Transverse colon (tissue), 4 donors: ENCODE data around the gene ADCY1. TPM values are rescaled to one million over a fixed set of nuclear protein-coding genes. Genes with fewer than 3 reads are reported as not detected.

Source experiments
- DNase-seq: peaks from one replicate; pipeline ENCODE4 v3.0.0-alpha.2; 2019
- H3K27ac ChIP-seq, 4 donors: fragments of 200-600 bp; sonication (generic); 2 replicates each; pipeline ENCODE4 v1.5.1; 2016 to 2018; ENCODE audit warnings: inconsistent platforms in 4 of 4
- H3K27me3 ChIP-seq: fragments of 200-600 bp; sonication (generic); 2 replicates; pipeline ENCODE4 v1.5.1; 2017; ENCODE audit warnings: inconsistent platforms
- H3K36me3 ChIP-seq, 4 donors: fragments of 200-600 bp; sonication (generic); 2 replicates each; pipeline ENCODE4 v1.5.1; 2017 to 2019; ENCODE audit warnings: inconsistent platforms in 4 of 4
- H3K4me1 ChIP-seq, 4 donors: fragments of 200-600 bp; sonication (generic); 2 replicates each; pipeline ENCODE4 v1.5.1; 2017 to 2020; ENCODE audit warnings: inconsistent platforms in 4 of 4
- H3K4me3 ChIP-seq, 4 donors: fragments of 200-600 bp; sonication (generic); 1 replicate in 1 of 4; 2 replicates in 3 of 4; pipeline versions ENCODE4 v1.5.1 to v1.6.1; 2017 to 2019; ENCODE audit warnings: inconsistent platforms in 4 of 4
- H3K9me3 ChIP-seq, 2 donors: fragments of 200-600 bp; sonication (generic); 2 replicates each; pipeline ENCODE4 v1.5.1; 2017 to 2019; ENCODE audit warnings: inconsistent platforms in 2 of 2
- EP300 ChIP-seq: sonication (generic); formaldehyde crosslinking; IDR thresholded peaks from one replicate; pipeline ENCODE4 v1.6.1; 2017; ENCODE audit warnings: antibody characterized with exemption, low read depth
- POLR2A ChIP-seq: fragments of 450-650 bp; IDR thresholded peaks from one replicate; pipeline ENCODE4 v1.6.1; 2016; ENCODE audit warnings: antibody characterized with exemption, mild to moderate bottlenecking, moderate library complexity
- POLR2AphosphoS5 ChIP-seq, 3 donors: sonication (generic); formaldehyde crosslinking; IDR thresholded peaks; one replicate each; pipeline ENCODE4 v1.6.1; 2016; ENCODE audit warnings: antibody characterized with exemption in 3 of 3
- WGBS, 2 donors: methylation state at CpG; one replicate each; pipeline ENCODE4 v1.1.5; 2018; ENCODE audit warnings: low coverage in 1 of 2; 5-methylcytosine and 5-hydroxymethylcytosine counted together
- in situ Hi-C, 4 donors: fragments of 200-750 bp; cut with MboI; loops; one replicate each; pipeline versions ENCODE4 v1.15.0 to v1.15.1; 2017; ENCODE audit warnings: low sequenced_read_pairs in 3 of 4, low pct_ligation_motif_present in 1 of 4, low pct_unique_long_range_greater_than_20kb in 1 of 4
- intact Hi-C: fragments of 100-400 bp; cut with DNase I; formaldehyde crosslinking; loops from one replicate; pipeline ENCODE4 v1.15.1; 2023; ENCODE audit warnings: low total_unique reads
- total RNA-seq, 4 donors: library from RNA; depleted of rRNA; stranded (reverse); fragments of >200 nt; gene quantifications; one replicate each; pipeline ENCODE4 v1.1.0, GENCODE V29; 2016
- TF ChIP-seq, protein P1 (sequence below), 5 experiments: fragments of 200-600 bp in 3 of 5; fragments of 450-650 bp in 2 of 5; sonication (generic) in 3 of 5; IDR thresholded peaks; 1 replicate in 2 of 5; 2 replicates in 3 of 5; pipeline ENCODE4 v1.5.1; 2016 to 2017; ENCODE audit warnings: antibody characterized with exemption in 5 of 5, inconsistent platforms in 3 of 5, mild to moderate bottlenecking in 2 of 5, moderate library complexity in 1 of 5

ADCY1 gene
- total RNA-seq, 4 donors from 2014 or later = 0.16 to 0.41 TPM; not detected in 2

- in situ Hi-C loops = no loop called here
- Histone ChIP-seq H3K4me1 (peaks cover 0 to 11% (median 10%) of the 10 kb centered on the region in 4 donors), H3K27me3 (peaks cover 35% of the 10 kb centered on the region), H3K9me3 (no peaks in the 10 kb centered on the region), H3K36me3 (no peaks in the 10 kb centered on the region), H3K27ac (no peak overlapping the region), H3K4me3 (no peak overlapping the region)
- WGBS, 2 donors = 80 to 84% methylated on average over 5 to 9 of the region's 9 CpGs
- TF ChIP-seq POLR2A (no peak), POLR2AphosphoS5 (IDR thresholded peaks at IDR 0.05) (no peak)
- DNase-seq = no peak
- intact Hi-C loops = no loop called here
Observed at GRCh38 chr7:45570797-45571196, 3.4 kb upstream of the ADCY1 start.

GRCh38 chr7:45573204-45573603 is 964 bp upstream of the ADCY1 start:
- TF ChIP-seq POLR2A = no peak
- TF ChIP-seq, protein P1, sequence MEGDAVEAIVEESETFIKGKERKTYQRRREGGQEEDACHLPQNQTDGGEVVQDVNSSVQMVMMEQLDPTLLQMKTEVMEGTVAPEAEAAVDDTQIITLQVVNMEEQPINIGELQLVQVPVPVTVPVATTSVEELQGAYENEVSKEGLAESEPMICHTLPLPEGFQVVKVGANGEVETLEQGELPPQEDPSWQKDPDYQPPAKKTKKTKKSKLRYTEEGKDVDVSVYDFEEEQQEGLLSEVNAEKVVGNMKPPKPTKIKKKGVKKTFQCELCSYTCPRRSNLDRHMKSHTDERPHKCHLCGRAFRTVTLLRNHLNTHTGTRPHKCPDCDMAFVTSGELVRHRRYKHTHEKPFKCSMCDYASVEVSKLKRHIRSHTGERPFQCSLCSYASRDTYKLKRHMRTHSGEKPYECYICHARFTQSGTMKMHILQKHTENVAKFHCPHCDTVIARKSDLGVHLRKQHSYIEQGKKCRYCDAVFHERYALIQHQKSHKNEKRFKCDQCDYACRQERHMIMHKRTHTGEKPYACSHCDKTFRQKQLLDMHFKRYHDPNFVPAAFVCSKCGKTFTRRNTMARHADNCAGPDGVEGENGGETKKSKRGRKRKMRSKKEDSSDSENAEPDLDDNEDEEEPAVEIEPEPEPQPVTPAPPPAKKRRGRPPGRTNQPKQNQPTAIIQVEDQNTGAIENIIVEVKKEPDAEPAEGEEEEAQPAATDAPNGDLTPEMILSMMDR (IDR thresholded peaks at IDR 0.05) = no peak
- TF ChIP-seq EP300 = no peak
- TF ChIP-seq POLR2AphosphoS5 (IDR thresholded peaks at IDR 0.05) = no peak
- Histone ChIP-seq H3K9me3 (no peaks in the 10 kb centered on the region), H3K27me3 (peaks cover 53% of the 10 kb centered on the region), H3K36me3 (no peaks in the 10 kb centered on the region), H3K4me1 (peaks cover 0 to 11% (median 10%) of the 10 kb centered on the region in 4 donors), H3K27ac (no peak overlapping the region), H3K4me3 (no peak overlapping the region)
- intact Hi-C loops (no loop called here), in situ Hi-C loops (no loop called here)
- no peak for DNase-seq
- WGBS, 2 donors = 69% methylated on average over 11 of the region's 11 CpGs; no CpG with 5 or more reads in 1 of the 2 donors

GRCh38 chr7:45574416-45574668 is 174 bp downstream of the ADCY1 start:
- Histone ChIP-seq H3K9me3 (no peaks in the 10 kb centered on the region), H3K36me3 (no peaks in the 10 kb centered on the region), H3K4me3 (peak overlapping the region in 3 of 4 donors; percentile 28 to 57 (median 43)), H3K27ac (no peak overlapping the region), H3K27me3 (peaks cover 58% of the 10 kb centered on the region), H3K4me1 (peaks cover 0 to 11% (median 10%) of the 10 kb centered on the region in 4 donors)
- no peak for DNase-seq
- in situ Hi-C loops (no loop called here), intact Hi-C loops (no loop called here)
- TF ChIP-seq, protein P1 (IDR thresholded peaks at IDR 0.05) = no peak
- TF ChIP-seq POLR2AphosphoS5 (IDR thresholded peaks at IDR 0.05) = no peak
- TF ChIP-seq EP300 = no peak
- TF ChIP-seq POLR2A = no peak
- WGBS, 2 donors = no CpG with 5 or more reads among the region's 60 CpGs

DNA sequence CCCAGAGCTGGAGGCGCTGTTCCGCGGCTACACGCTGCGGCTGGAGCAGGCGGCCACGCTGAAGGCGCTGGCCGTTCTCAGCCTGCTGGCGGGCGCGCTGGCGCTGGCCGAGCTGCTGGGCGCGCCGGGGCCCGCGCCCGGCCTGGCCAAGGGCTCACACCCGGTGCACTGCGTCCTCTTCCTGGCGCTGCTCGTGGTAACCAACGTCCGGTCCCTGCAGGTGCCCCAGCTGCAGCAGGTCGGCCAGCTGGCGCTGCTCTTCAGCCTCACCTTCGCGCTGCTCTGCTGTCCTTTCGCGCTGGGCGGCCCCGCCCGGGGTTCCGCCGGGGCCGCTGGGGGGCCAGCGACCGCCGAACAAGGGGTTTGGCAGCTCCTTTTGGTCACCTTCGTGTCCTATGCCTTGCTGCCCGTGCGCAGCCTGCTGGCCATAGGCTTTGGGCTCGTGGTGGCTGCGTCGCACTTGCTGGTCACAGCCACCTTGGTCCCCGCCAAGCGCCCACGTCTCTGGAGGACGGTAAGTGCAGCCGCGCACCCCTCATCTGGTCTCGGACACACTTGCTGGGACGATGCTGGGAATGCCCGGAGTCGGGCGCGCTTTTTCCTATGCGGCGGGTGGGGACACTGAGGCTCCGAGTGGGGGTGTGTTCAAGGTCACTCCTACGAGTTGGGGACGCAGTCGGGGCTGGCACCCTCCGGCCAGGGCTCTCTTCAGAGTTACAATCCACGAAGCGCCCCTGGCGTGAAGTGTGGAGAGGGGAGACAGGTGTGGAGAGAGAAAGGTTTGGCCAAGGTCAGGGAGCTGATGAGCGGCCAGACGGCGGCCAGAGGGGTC is 717 bp downstream of the ADCY1 start:
- no peak overlapping the region for H3K27ac ChIP-seq
- in situ Hi-C loops = no loop called here
- H3K36me3 ChIP-seq = no peaks in the 10 kb centered on the region
- DNase-seq = no peak
- WGBS, 2 donors = 5% methylated on average over 31 of the region's 72 CpGs; no CpG with 5 or more reads in 1 of the 2 donors
- peaks cover 58% of the 10 kb centered on the region for H3K27me3 ChIP-seq
- intact Hi-C loops = no loop called here
- H3K4me3 ChIP-seq = peak overlapping the region; percentile 8 to 57 (median 36)
- H3K9me3 ChIP-seq = no peaks in the 10 kb centered on the region
- H3K4me1 ChIP-seq = peaks cover 0 to 11% (median 10%) of the 10 kb centered on the region in 4 donors
- TF ChIP-seq, protein P1 (IDR thresholded peaks at IDR 0.05) = no peak
- TF ChIP-seq EP300 (no peak), POLR2AphosphoS5 (IDR thresholded peaks at IDR 0.05) (no peak), POLR2A (no peak)
